GM12878 (cell line): ENCODE data around the gene LRP1B. TPM values are rescaled to one million over a fixed set of nuclear protein-coding genes. Genes with fewer than 3 reads are reported as not detected.

ENCODE experiments used
- ATAC-seq: fragments of 200-7000 bp; cut with Tn5 transposase; 3 replicates; pipeline ENCODE4 v1.9.1; 2020; ENCODE audit warnings: mild to moderate bottlenecking, moderate library complexity
- BruUV-seq: library from RNA; stranded (reverse); fragments of 400-500 nt; replicated peaks from 2 replicates; lab custom pipeline; 2021; lab: Mats Ljungman, UMichigan
- CTCF ChIA-PET: fragments of 300-600 bp; sonication (Branson Sonifier 250); formaldehyde crosslinking; extraction: SDS; loops from one replicate; lab custom pipeline; 2021; ENCODE audit warnings: inconsistent platforms; lab: Yijun Ruan, JAX
- POLR2A ChIA-PET: fragments of 350-600 bp; formaldehyde crosslinking; extraction: SDS; loops from one replicate; lab custom pipeline; 2021; ENCODE audit warnings: inconsistent platforms; lab: Charles Lee
- RAD21 ChIA-PET: fragments of 300-600 bp; sonication (Branson Sonifier 250); formaldehyde crosslinking; loops from one replicate; lab custom pipeline; 2023; ENCODE audit warnings: antibody characterized with exemption; ENCODE audit not compliant: unreplicated experiment; lab: Charles Lee
- SMC1A ChIA-PET: fragments of 300-600 bp; sonication (Branson Sonifier 250); formaldehyde crosslinking; loops from one replicate; lab custom pipeline; 2023; ENCODE audit not compliant: unreplicated experiment, uncharacterized antibody; lab: Charles Lee
- DNase-seq: peaks from one replicate; pipeline ENCODE4 v3.0.0-alpha.2; 2011; ENCODE audit warnings: low read depth, low spot score
- FAIRE-seq: peaks from 3 replicates; lab custom pipeline; 2011; peaks lifted over from hg19 to GRCh38; lab: Jason Lieb, UNC
- H2AFZ ChIP-seq: 2 replicates; pipeline ENCODE4 v1.6.0; 2011; ENCODE audit warnings: low read depth, low read length, control low read depth; ENCODE audit not compliant: control insufficient read depth
- H3K27ac ChIP-seq: 2 replicates; pipeline ENCODE4 v1.5.1; 2011; ENCODE audit warnings: control low read depth; ENCODE audit not compliant: control insufficient read depth, insufficient read depth
- H3K27me3 ChIP-seq, 2 experiments: replicated peaks in 1 of 2; 2 replicates each; pipeline versions ENCODE4 v1.6.0 to v1.6.1; 2011; ENCODE audit warnings: low read length in 1 of 2; ENCODE audit not compliant: control insufficient read depth in 2 of 2, insufficient read depth in 2 of 2
- H3K36me3 ChIP-seq, 2 experiments: 2 replicates each; pipeline ENCODE4 v1.5.1; 2011; ENCODE audit warnings: low read length in 1 of 2; ENCODE audit not compliant: control insufficient read depth in 2 of 2, insufficient read depth in 2 of 2
- H3K4me1 ChIP-seq: 2 replicates; pipeline ENCODE4 v1.6.1; 2011; ENCODE audit warnings: mild to moderate bottlenecking, low read length, moderate library complexity, mixed read lengths; ENCODE audit not compliant: control insufficient read depth, insufficient read depth
- H3K4me2 ChIP-seq: 2 replicates; pipeline ENCODE4 v1.6.0; 2011; ENCODE audit warnings: control low read depth; ENCODE audit not compliant: control insufficient read depth, insufficient read depth
- H3K4me3 ChIP-seq: fragments of 200-600 bp; sonication (generic); 2 replicates; pipeline ENCODE4 v1.5.1; 2016
- H3K79me2 ChIP-seq: 2 replicates; pipeline ENCODE4 v1.6.0; 2011; ENCODE audit warnings: low read length; ENCODE audit not compliant: control insufficient read depth, insufficient read depth
- H3K9ac ChIP-seq: 2 replicates; pipeline ENCODE4 v1.8.0; 2011; ENCODE audit warnings: low read length, control low read depth, mixed read lengths; ENCODE audit not compliant: control insufficient read depth, insufficient read depth
- H3K9me3 ChIP-seq: replicated peaks from 3 replicates; pipeline ENCODE4 v1.5.1; 2011; ENCODE audit warnings: mild to moderate bottlenecking, low read length; ENCODE audit not compliant: control insufficient read depth, insufficient read depth
- H4K20me1 ChIP-seq: 2 replicates; pipeline ENCODE4 v1.6.0; 2011; ENCODE audit not compliant: control insufficient read depth, insufficient read depth
- FOS ChIP-seq: IDR thresholded peaks from 3 replicates; pipeline ENCODE4 v1.6.1; 2011; ENCODE audit warnings: borderline replicate concordance; ENCODE audit not compliant: insufficient read length; ENCODE audit errors: extremely low read depth
- HDGF ChIP-seq: fragments of 450-650 bp; IDR thresholded peaks from 2 replicates; pipeline ENCODE4 v1.6.1; 2016; ENCODE audit warnings: antibody characterized with exemption
- KDM1A ChIP-seq: fragments of 200-600 bp; sonication (generic); IDR thresholded peaks from 2 replicates; pipeline ENCODE4 v1.6.1; 2016; ENCODE audit warnings: borderline replicate concordance
- MEF2B ChIP-seq: fragments of 450-650 bp; IDR thresholded peaks from 2 replicates; pipeline ENCODE4 v1.6.1; 2018; ENCODE audit warnings: mild to moderate bottlenecking, moderate library complexity; ENCODE audit not compliant: partially characterized antibody, poor library complexity, severe bottlenecking
- MTA2 ChIP-seq: fragments of 450-650 bp; IDR thresholded peaks from 2 replicates; pipeline ENCODE4 v1.6.1; 2016; ENCODE audit warnings: low read depth, mild to moderate bottlenecking, moderate library complexity
- PKNOX1 ChIP-seq: fragments of 450-650 bp; IDR thresholded peaks from 2 replicates; pipeline ENCODE4 v1.6.1; 2016; ENCODE audit warnings: mild to moderate bottlenecking
- POLR2AphosphoS2 ChIP-seq: IDR thresholded peaks from 2 replicates; pipeline ENCODE4 v1.6.1; 2011; ENCODE audit warnings: low read depth, mild to moderate bottlenecking, low read length, improper control_type of control experiment, moderate library complexity
- RAD21 ChIP-seq: IDR thresholded peaks from 2 replicates; pipeline ENCODE4 v1.6.1; 2011; ENCODE audit warnings: mild to moderate bottlenecking, low read depth, low read length, moderate library complexity; ENCODE audit not compliant: insufficient read depth
- SMAD1 ChIP-seq: fragments of 450-650 bp; IDR thresholded peaks from 2 replicates; pipeline ENCODE4 v1.6.1; 2018; ENCODE audit warnings: mild to moderate bottlenecking, low read depth; ENCODE audit not compliant: partially characterized antibody
- USF2 ChIP-seq: IDR thresholded peaks from 2 replicates; pipeline ENCODE4 v1.6.1; 2011; ENCODE audit warnings: low read depth, low read length, improper control_type of control experiment, borderline replicate concordance
- ZBTB4 ChIP-seq: fragments of 450-650 bp; formaldehyde crosslinking; IDR thresholded peaks from 2 replicates; pipeline ENCODE4 v1.4.0; 2022; ENCODE audit warnings: mild to moderate bottlenecking, moderate library complexity
- ZNF274 ChIP-seq: IDR thresholded peaks from one replicate; pipeline ENCODE4 v1.8.0; 2011; ENCODE audit not compliant: insufficient read length, insufficient read depth
- WGBS: methylation state at CpG from one replicate; pipeline ENCODE4 v1.1.6; 2016; ENCODE audit warnings: low lambda C conversion rate; ENCODE audit not compliant: insufficient replicate concordance, insufficient coverage; ENCODE audit errors: missing lambda C conversion rate; 5-methylcytosine and 5-hydroxymethylcytosine counted together
- in situ Hi-C: fragments of 300-500 bp; cut with MboI; formaldehyde crosslinking; loops from 9 replicates; pipeline ENCODE4 v1.14.3; 2018; ENCODE audit warnings: mixed read lengths
- intact Hi-C: fragments of 100-400 bp; cut with micrococcal nuclease; formaldehyde crosslinking; loops from one replicate; pipeline ENCODE4 v1.14.2; 2022; ENCODE audit not compliant: unreplicated experiment
- polyA plus RNA-seq, 11 experiments: library from polyadenylated mRNA; depleted of rRNA in 4 of 11; unstranded in 6 of 11; stranded (reverse) in 5 of 11; fragments of >200 nt; fragmentation: Nextera tagmentation in 4 of 11; fragmentation: Illumina TruSeq in 1 of 11; extraction: Ambion mirVana in 4 of 11; extraction: Trizol in 1 of 11; gene quantifications; 1 replicate in 1 of 11; 2 replicates in 10 of 11; pipeline versions ENCODE4 v1.2.1 to v1.2.3, GENCODE V29; 2011 to 2016; ENCODE audit warnings: inconsistent platforms in 2 of 11, missing spikeins in 2 of 11, low read depth in 1 of 11
- total RNA-seq, 4 experiments: library from RNA; depleted of rRNA in 3 of 4; stranded (reverse); fragments of >200 nt in 3 of 4; fragmentation: Illumina TruSeq in 1 of 4; extraction: Trizol in 1 of 4; gene quantifications; 2 replicates each; pipeline versions ENCODE4 v1.2.1 to v1.2.3, GENCODE V29; 2013 to 2021
- TF ChIP-seq, protein P1 (sequence below): fragments of 450-650 bp; formaldehyde crosslinking; IDR thresholded peaks from 2 replicates; pipeline ENCODE4 v1.4.0; 2020; ENCODE audit warnings: mild to moderate bottlenecking, moderate library complexity

Gene LRP1B
- total and polyA plus RNA-seq, 10 of the 15 experiments (the other 5 are each of a cell fraction or from before 2014, with no cell fraction given): under 0.01 to 0.06 (median 0.03) TPM; not detected in 5

DNA sequence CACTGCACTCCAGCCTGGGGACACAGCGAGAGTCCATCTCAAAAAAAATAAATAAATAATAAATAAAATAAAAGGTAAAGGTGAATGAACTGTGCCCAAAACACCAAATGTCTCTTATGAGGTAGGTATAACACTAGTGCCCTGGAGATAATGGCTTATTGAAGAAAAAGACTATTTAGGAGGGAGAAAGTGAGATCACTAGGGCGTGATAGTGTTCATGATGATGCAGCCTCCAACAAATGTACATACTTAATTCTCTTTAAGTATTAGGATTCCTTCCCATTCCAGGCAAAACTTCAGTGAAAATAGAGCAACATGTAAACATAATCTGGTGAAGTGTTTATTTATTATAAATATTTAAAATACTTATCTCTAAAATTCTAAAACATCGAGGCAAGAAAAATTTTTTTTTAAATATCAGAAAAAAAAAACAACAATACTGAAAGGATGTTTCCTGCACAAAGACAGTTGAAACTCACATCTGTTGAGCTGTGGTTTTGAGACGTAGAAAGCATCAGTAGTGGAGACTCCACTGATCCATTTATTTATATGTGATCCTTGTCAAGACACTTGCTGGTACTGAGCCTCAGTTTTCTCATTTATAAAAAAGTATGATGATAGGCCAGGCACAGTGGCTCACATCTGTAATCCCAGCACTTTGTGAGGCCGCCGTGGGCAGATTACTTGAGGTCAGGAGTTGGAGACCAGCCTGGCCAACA is 183.3 kb downstream of the LRP1B start:
- ChIA-PET POLR2A (no interaction called here), CTCF (no interaction called here), SMC1A (no interaction called here), RAD21 (no interaction called here)
- Histone ChIP-seq H2AFZ (no peak overlapping the region), H3K9ac (no peak overlapping the region), H3K9me3 (no peaks in the 10 kb centered on the region), H3K4me3 (no peak overlapping the region), H3K79me2 (no peaks in the 10 kb centered on the region), H3K36me3 (no peaks in the 10 kb centered on the region), H3K4me1 (no peaks in the 10 kb centered on the region), H4K20me1 (no peaks in the 10 kb centered on the region), H3K4me2 (no peak overlapping the region), H3K27ac (no peak overlapping the region), H3K27me3 (no peaks in the 10 kb centered on the region)
- no peak for ATAC-seq
- no peak for FAIRE-seq
- DNase-seq: no peak
- 22% methylated on average over 6 of the region's 6 CpGs for WGBS
- intact Hi-C loops (no loop called here), in situ Hi-C loops (no loop called here)
- BruUV-seq: no TSS peak
- TF ChIP-seq HDGF (no peak), ZNF274 (no peak), MEF2B (no peak), KDM1A (no peak), FOS (no peak), USF2 (no peak), RAD21 (no peak), SMAD1 (no peak), ZBTB4 (CRISPR knock-in tag) (no peak), MTA2 (no peak), POLR2AphosphoS2 (no peak), PKNOX1 (no peak)
- TF ChIP-seq, protein P1, sequence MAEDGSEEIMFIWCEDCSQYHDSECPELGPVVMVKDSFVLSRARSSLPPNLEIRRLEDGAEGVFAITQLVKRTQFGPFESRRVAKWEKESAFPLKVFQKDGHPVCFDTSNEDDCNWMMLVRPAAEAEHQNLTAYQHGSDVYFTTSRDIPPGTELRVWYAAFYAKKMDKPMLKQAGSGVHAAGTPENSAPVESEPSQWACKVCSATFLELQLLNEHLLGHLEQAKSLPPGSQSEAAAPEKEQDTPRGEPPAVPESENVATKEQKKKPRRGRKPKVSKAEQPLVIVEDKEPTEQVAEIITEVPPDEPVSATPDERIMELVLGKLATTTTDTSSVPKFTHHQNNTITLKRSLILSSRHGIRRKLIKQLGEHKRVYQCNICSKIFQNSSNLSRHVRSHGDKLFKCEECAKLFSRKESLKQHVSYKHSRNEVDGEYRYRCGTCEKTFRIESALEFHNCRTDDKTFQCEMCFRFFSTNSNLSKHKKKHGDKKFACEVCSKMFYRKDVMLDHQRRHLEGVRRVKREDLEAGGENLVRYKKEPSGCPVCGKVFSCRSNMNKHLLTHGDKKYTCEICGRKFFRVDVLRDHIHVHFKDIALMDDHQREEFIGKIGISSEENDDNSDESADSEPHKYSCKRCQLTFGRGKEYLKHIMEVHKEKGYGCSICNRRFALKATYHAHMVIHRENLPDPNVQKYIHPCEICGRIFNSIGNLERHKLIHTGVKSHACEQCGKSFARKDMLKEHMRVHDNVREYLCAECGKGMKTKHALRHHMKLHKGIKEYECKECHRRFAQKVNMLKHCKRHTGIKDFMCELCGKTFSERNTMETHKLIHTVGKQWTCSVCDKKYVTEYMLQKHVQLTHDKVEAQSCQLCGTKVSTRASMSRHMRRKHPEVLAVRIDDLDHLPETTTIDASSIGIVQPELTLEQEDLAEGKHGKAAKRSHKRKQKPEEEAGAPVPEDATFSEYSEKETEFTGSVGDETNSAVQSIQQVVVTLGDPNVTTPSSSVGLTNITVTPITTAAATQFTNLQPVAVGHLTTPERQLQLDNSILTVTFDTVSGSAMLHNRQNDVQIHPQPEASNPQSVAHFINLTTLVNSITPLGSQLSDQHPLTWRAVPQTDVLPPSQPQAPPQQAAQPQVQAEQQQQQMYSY (CRISPR knock-in tag): no peak
